GM18873 (cell line): Measurements from ENCODE around the gene CDC14A.

Experiments
- ATAC-seq: cut with Tn5 transposase; IDR thresholded peaks from one replicate; pipeline ENCODE4 v1.9.1; 2021; ENCODE audit warnings: mild to moderate bottlenecking, moderate library complexity, moderate number of reproducible peaks; ENCODE audit not compliant: unreplicated experiment, low FRiP score

CDC14A gene

GRCh38 chr1:100565533-100565932, 213.2 kb downstream of the CDC14A start:
- no peak for ATAC-seq

- ATAC-seq: no peak
Observed at GRCh38 chr1:100565937-100566699, 213.8 kb downstream of the CDC14A start.

- no peak for ATAC-seq
Observed at GRCh38 chr1:100567062-100567461, 214.8 kb downstream of the CDC14A start.
